Measurements from ENCODE around the gene ASB18.

Gene ASB18

DNA sequence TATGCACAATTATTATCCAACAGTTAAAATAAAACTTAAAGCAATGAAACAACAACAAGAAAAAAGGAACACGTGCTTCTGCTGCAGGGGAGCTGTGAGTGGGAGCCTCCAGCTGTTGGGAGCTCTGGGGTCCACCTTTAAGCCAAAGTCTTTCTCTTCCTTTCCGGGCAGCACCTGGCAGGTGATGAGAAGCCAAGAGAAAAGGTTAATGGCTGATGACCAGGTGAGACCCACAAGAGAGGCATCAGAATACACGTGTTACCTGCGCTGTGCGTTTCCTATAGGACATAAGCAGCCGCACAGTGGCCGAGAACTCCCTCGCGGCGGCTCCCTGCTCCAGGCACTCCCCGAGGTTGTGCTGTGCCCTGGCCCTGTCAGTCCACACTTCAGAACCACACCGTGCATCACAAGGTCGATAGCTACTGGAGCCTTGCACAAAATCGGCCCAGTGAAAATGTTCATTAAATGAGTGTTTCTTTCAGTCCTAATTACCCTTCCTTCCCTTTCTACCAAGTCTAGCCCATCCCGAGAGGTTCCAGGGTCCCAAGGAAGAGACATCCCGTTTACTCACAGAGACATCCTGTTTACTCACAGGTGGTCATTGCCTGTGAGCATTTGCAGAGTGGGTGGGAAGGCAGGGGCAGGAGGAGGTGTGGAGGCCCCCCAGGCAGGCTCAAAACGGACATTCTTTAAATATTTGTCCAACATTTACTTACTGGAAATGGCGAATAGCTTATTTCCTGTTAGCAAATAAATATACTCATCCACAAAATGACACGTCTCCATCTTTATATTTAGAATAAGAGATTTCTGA lies 44.9 kb upstream of the ASB18 start:
- H4K20me1 ChIP-seq (ENCODE audit: insufficient read depth, low read length): no peaks in the 10 kb centered on the region
- H3K9ac ChIP-seq (ENCODE audit: low read length): no peak overlapping the region
- no peaks in the 10 kb centered on the region for H3K27me3 ChIP-seq (ENCODE audit: insufficient read depth, low read length)
- H2AFZ ChIP-seq (ENCODE audit: low read length): no peak overlapping the region
- no peak for TF ChIP-seq EZH2 (IDR thresholded peaks at IDR 0.05; ENCODE audit: borderline replicate concordance, low read length)
- TF ChIP-seq, protein P1, sequence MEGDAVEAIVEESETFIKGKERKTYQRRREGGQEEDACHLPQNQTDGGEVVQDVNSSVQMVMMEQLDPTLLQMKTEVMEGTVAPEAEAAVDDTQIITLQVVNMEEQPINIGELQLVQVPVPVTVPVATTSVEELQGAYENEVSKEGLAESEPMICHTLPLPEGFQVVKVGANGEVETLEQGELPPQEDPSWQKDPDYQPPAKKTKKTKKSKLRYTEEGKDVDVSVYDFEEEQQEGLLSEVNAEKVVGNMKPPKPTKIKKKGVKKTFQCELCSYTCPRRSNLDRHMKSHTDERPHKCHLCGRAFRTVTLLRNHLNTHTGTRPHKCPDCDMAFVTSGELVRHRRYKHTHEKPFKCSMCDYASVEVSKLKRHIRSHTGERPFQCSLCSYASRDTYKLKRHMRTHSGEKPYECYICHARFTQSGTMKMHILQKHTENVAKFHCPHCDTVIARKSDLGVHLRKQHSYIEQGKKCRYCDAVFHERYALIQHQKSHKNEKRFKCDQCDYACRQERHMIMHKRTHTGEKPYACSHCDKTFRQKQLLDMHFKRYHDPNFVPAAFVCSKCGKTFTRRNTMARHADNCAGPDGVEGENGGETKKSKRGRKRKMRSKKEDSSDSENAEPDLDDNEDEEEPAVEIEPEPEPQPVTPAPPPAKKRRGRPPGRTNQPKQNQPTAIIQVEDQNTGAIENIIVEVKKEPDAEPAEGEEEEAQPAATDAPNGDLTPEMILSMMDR (IDR thresholded peaks at IDR 0.05; ENCODE audit: low read length): no peak
- H3K4me1 ChIP-seq (ENCODE audit: insufficient read depth, low read length, severe bottlenecking): no peaks in the 10 kb centered on the region
- no peaks in the 10 kb centered on the region for H3F3A ChIP-seq (ENCODE audit: insufficient read depth, low read length)
- H3K4me3 ChIP-seq (ENCODE audit: low read depth, low read length, poor library complexity, severe bottlenecking): no peak overlapping the region
- no peak overlapping the region for H3K27ac ChIP-seq (ENCODE audit: low read depth, low read length, poor library complexity, severe bottlenecking)
- H3K79me2 ChIP-seq (ENCODE audit: insufficient read depth, low read length): no peaks in the 10 kb centered on the region
- H3K9me2 ChIP-seq (ENCODE audit: low read depth, low read length): no peaks in the 10 kb centered on the region
- H3K9me3 ChIP-seq (ENCODE audit: low read length): no peaks in the 10 kb centered on the region
- no peaks in the 10 kb centered on the region for H3K36me3 ChIP-seq (ENCODE audit: insufficient read depth, low read length)
- no peak overlapping the region for H3K4me2 ChIP-seq (ENCODE audit: low read length)

DNA sequence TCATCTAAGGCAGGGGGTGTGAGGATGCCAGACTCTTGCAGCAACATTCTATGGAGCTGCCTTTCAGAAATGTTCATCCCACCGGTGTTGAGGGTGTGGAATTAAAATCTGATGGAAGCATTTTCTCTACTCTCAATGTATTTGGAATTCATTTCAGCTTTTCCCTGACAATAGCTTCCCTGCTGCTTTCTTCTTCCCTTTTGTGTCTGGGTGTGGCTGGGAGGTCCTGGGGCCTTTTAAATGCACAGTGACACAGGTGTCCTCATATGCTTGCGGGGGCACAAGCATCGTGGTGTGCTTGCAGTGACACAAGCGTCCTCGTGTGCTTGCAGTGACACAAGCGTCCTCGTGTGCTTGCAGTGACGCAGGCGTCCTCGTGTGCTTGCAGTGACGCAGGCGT lies 43.4 kb upstream of the ASB18 start:
- H3K9me2 ChIP-seq (ENCODE audit: low read depth, low read length): no peaks in the 10 kb centered on the region
- H3K79me2 ChIP-seq (ENCODE audit: insufficient read depth, low read length): no peaks in the 10 kb centered on the region
- H4K20me1 ChIP-seq (ENCODE audit: insufficient read depth, low read length): no peaks in the 10 kb centered on the region
- H3F3A ChIP-seq (ENCODE audit: insufficient read depth, low read length): no peaks in the 10 kb centered on the region
- H3K4me2 ChIP-seq (ENCODE audit: low read length): no peak overlapping the region
- H3K27me3 ChIP-seq (ENCODE audit: insufficient read depth, low read length): no peaks in the 10 kb centered on the region
- no peaks in the 10 kb centered on the region for H3K36me3 ChIP-seq (ENCODE audit: insufficient read depth, low read length)
- no peak overlapping the region for H3K9ac ChIP-seq (ENCODE audit: low read length)
- H3K9me3 ChIP-seq (ENCODE audit: low read length): no peaks in the 10 kb centered on the region
- no peak overlapping the region for H2AFZ ChIP-seq (ENCODE audit: low read length)
- TF ChIP-seq, protein P1 (IDR thresholded peaks at IDR 0.05; ENCODE audit: low read length): no peak
- TF ChIP-seq EZH2 (IDR thresholded peaks at IDR 0.05; ENCODE audit: borderline replicate concordance, low read length): no peak
- no peaks in the 10 kb centered on the region for H3K4me1 ChIP-seq (ENCODE audit: insufficient read depth, low read length, severe bottlenecking)
- H3K27ac ChIP-seq (ENCODE audit: low read depth, low read length, poor library complexity, severe bottlenecking): no peak overlapping the region
- H3K4me3 ChIP-seq (ENCODE audit: low read depth, low read length, poor library complexity, severe bottlenecking): no peak overlapping the region

DNA sequence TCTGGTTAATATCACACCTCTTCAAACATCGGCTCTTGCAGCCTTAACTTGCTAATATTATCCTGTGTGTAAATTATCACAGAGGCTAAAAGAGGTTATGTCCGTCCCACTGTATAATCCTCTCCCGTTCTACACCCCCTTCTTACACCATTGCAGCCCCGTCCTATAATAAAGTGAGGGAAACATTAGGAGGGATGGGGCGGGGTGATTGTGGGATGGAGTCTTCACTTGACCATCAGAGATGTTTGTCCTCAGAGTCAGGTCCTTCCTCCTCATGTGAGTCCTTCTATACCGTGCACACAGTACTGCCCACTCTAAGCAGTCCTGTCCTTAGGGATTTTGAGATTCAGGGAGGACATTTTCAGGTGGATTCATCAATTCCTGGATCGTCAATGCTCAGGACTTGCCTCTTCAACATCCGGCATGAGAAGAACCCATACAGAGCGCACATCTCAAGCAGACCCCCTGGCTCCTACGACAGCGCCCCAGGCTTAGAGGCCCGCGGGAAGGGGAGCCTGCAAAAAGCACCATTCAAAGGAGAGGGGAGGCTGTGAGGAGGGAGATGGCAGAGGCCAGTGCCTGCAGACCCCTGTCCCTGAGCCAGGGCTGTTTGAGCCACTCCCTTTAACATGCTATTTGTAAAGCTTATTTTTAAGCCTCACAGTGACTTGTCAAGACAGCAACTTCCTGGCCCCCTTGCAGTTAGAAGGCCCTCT lies 42.8 kb upstream of the ASB18 start:
- Histone ChIP-seq H3K4me1 (ENCODE audit: insufficient read depth, low read length, severe bottlenecking) (no peaks in the 10 kb centered on the region), H3F3A (ENCODE audit: insufficient read depth, low read length) (no peaks in the 10 kb centered on the region), H3K27ac (ENCODE audit: low read depth, low read length, poor library complexity, severe bottlenecking) (no peak overlapping the region), H4K20me1 (ENCODE audit: insufficient read depth, low read length) (no peaks in the 10 kb centered on the region), H3K9me2 (ENCODE audit: low read depth, low read length) (no peaks in the 10 kb centered on the region), H3K27me3 (ENCODE audit: insufficient read depth, low read length) (no peaks in the 10 kb centered on the region), H3K4me3 (ENCODE audit: low read depth, low read length, poor library complexity, severe bottlenecking) (no peak overlapping the region), H3K36me3 (ENCODE audit: insufficient read depth, low read length) (no peaks in the 10 kb centered on the region), H3K9ac (ENCODE audit: low read length) (no peak overlapping the region), H3K79me2 (ENCODE audit: insufficient read depth, low read length) (no peaks in the 10 kb centered on the region), H3K9me3 (ENCODE audit: low read length) (no peaks in the 10 kb centered on the region), H2AFZ (ENCODE audit: low read length) (no peak overlapping the region), H3K4me2 (ENCODE audit: low read length) (no peak overlapping the region)
- TF ChIP-seq EZH2 (IDR thresholded peaks at IDR 0.05; ENCODE audit: borderline replicate concordance, low read length): no peak
- TF ChIP-seq, protein P1 (IDR thresholded peaks at IDR 0.05; ENCODE audit: low read length): no peak

Measured in OCI-LY1 (cell line).